H1 (cell line): ENCODE data around the gene CEBPA. TPM values are rescaled to one million over a fixed set of nuclear protein-coding genes. Genes with fewer than 3 reads are reported as not detected.

Experiments
- CTCF ChIA-PET: fragments of 300-600 bp; sonication (Branson Sonifier 250); formaldehyde crosslinking; loops from one replicate; lab custom pipeline; 2021; ENCODE audit not compliant: partially characterized antibody; lab: Charles Lee
- POLR2A ChIA-PET: fragments of 300-600 bp; sonication (Branson Sonifier 250); formaldehyde crosslinking; loops from one replicate; lab custom pipeline; 2021; ENCODE audit warnings: inconsistent platforms; ENCODE audit not compliant: partially characterized antibody; lab: Charles Lee
- DNase-seq, 2 experiments: peaks; one replicate each; pipeline versions ENCODE4 v3.0.0 to v3.0.0-alpha.2; 2010 to 2022; ENCODE audit warnings: low spot score in 2 of 2, low read depth in 1 of 2, mixed read lengths in 1 of 2
- FAIRE-seq: peaks from 2 replicates; lab custom pipeline; 2011; peaks lifted over from hg19 to GRCh38; lab: Jason Lieb, UNC
- H2AFZ ChIP-seq: 2 replicates; pipeline ENCODE4 v1.8.1; 2012; ENCODE audit warnings: low read length, inconsistent platforms
- H2AK5ac ChIP-seq: 2 replicates; pipeline ENCODE4 v1.6.1; 2013; ENCODE audit warnings: low read depth, low read length
- H2BK120ac ChIP-seq: replicated peaks from 2 replicates; pipeline ENCODE3; 2013; ENCODE audit warnings: low read depth, low read length, inconsistent platforms
- H2BK12ac ChIP-seq: 2 replicates; pipeline ENCODE4 v1.6.1; 2013; ENCODE audit warnings: low read depth, low read length
- H2BK15ac ChIP-seq: 2 replicates; pipeline ENCODE4 v1.6.1; 2013; ENCODE audit warnings: low read length
- H2BK20ac ChIP-seq: 2 replicates; pipeline ENCODE4 v1.6.1; 2013; ENCODE audit warnings: low read length
- H2BK5ac ChIP-seq: 2 replicates; pipeline ENCODE4 v1.6.1; 2013; ENCODE audit warnings: low read depth, low read length
- H3K14ac ChIP-seq: 2 replicates; pipeline ENCODE4 v1.6.1; 2013; ENCODE audit warnings: inconsistent platforms; ENCODE audit not compliant: insufficient read length
- H3K18ac ChIP-seq: 2 replicates; pipeline ENCODE4 v1.6.1; 2013; ENCODE audit warnings: low read length; ENCODE audit errors: extremely low read depth
- H3K23ac ChIP-seq: 2 replicates; pipeline ENCODE4 v1.6.1; 2013; ENCODE audit warnings: inconsistent platforms; ENCODE audit not compliant: insufficient read length
- H3K23me2 ChIP-seq: 2 replicates; pipeline ENCODE4 v1.6.1; 2013; ENCODE audit warnings: low read depth, low read length
- H3K27ac ChIP-seq: 2 replicates; pipeline ENCODE4 v1.6.1; 2011; ENCODE audit warnings: low read depth, low read length, inconsistent platforms
- H3K27me3 ChIP-seq, 4 experiments: replicated peaks in 1 of 4; 1 replicate in 1 of 4; 2 replicates in 3 of 4; pipeline versions ENCODE4 v1.6.1 to v1.8.1; 2011 to 2013; ENCODE audit warnings: low read length in 3 of 4, mild to moderate bottlenecking in 3 of 4, inconsistent platforms in 2 of 4, mixed read lengths in 2 of 4, moderate library complexity in 1 of 4; ENCODE audit not compliant: control insufficient read depth in 3 of 4, insufficient read depth in 3 of 4; ENCODE audit errors: extremely low read depth in 1 of 4
- H3K36me3 ChIP-seq, 4 experiments: 2 replicates each; pipeline versions ENCODE4 v1.6.1 to v1.8.1; 2011 to 2013; ENCODE audit warnings: mild to moderate bottlenecking in 4 of 4, low read length in 3 of 4, moderate library complexity in 2 of 4, control low read depth in 1 of 4, inconsistent platforms in 1 of 4; ENCODE audit not compliant: insufficient read depth in 4 of 4, control insufficient read depth in 2 of 4
- H3K4ac ChIP-seq: replicated peaks from 2 replicates; pipeline ENCODE3; 2013; ENCODE audit warnings: low read length, low read depth, mixed read lengths, inconsistent platforms; ENCODE audit not compliant: insufficient read length
- H3K4me1 ChIP-seq, 4 experiments: replicated peaks in 1 of 4; 1 replicate in 1 of 4; 2 replicates in 3 of 4; pipeline versions ENCODE4 v1.6.1 to v1.8.1; 2011 to 2013; ENCODE audit warnings: low read length in 3 of 4, inconsistent platforms in 2 of 4, mixed read lengths in 1 of 4; ENCODE audit not compliant: insufficient read depth in 4 of 4, control insufficient read depth in 3 of 4
- H3K4me2 ChIP-seq, 2 experiments: 2 replicates each; pipeline versions ENCODE4 v1.6.1 to v1.8.1; 2011 to 2013; ENCODE audit warnings: low read depth in 2 of 2, low read length in 2 of 2, control low read depth in 1 of 2, inconsistent platforms in 1 of 2, mild to moderate bottlenecking in 1 of 2; ENCODE audit not compliant: insufficient read depth in 1 of 2
- H3K4me3 ChIP-seq, 4 experiments: fragments of 200-600, 300-600 bp in 1 of 4; sonication (generic), shearing (Covaris generic), sonication (Bioruptor Twin) in 1 of 4; 2 replicates each; pipeline versions ENCODE4 v1.5.1 to v1.8.1; 2011 to 2016; ENCODE audit warnings: low read length in 4 of 4, low read depth in 3 of 4, control low read depth in 2 of 4, inconsistent platforms in 2 of 4, mild to moderate bottlenecking in 2 of 4, mixed read lengths in 1 of 4, moderate library complexity in 1 of 4; ENCODE audit not compliant: insufficient read depth in 2 of 4; ENCODE audit errors: extremely low read depth in 1 of 4
- H3K56ac ChIP-seq: replicated peaks from 2 replicates; pipeline ENCODE3; 2013; ENCODE audit warnings: low read depth, mild to moderate bottlenecking, mixed read lengths, low read length, inconsistent platforms; ENCODE audit not compliant: insufficient read length
- H3K79me1 ChIP-seq: 2 replicates; pipeline ENCODE4 v1.6.1; 2013; ENCODE audit warnings: low read depth, low read length, control low read depth
- H3K79me2 ChIP-seq, 2 experiments: 2 replicates each; pipeline versions ENCODE4 v1.6.1 to v1.8.1; 2012 to 2013; ENCODE audit warnings: low read length in 2 of 2, mild to moderate bottlenecking in 2 of 2, inconsistent platforms in 1 of 2; ENCODE audit not compliant: insufficient read depth in 2 of 2, control insufficient read depth in 1 of 2
- H3K9ac ChIP-seq, 4 experiments: replicated peaks in 1 of 4; 1 replicate in 1 of 4; 2 replicates in 3 of 4; pipeline versions ENCODE4 v1.6.1 to v1.8.1; 2011 to 2013; ENCODE audit warnings: low read depth in 3 of 4, low read length in 3 of 4, control low read depth in 2 of 4, mild to moderate bottlenecking in 2 of 4, moderate library complexity in 2 of 4, inconsistent platforms in 1 of 4; ENCODE audit errors: extremely low read depth in 1 of 4
- H3K9me3 ChIP-seq, 2 experiments: 2 replicates each; pipeline versions ENCODE4 v1.6.1 to v1.8.1; 2012 to 2013; ENCODE audit warnings: mild to moderate bottlenecking in 2 of 2, moderate library complexity in 2 of 2, control low read depth in 1 of 2, inconsistent platforms in 1 of 2, low read depth in 1 of 2, low read length in 1 of 2, mixed read lengths in 1 of 2; ENCODE audit not compliant: insufficient read depth in 2 of 2
- H4K20me1 ChIP-seq, 2 experiments: replicated peaks in 1 of 2; 2 replicates each; pipeline versions ENCODE3 to v1.8.1; 2011 to 2013; ENCODE audit warnings: inconsistent platforms in 2 of 2, low read length in 2 of 2, mild to moderate bottlenecking in 1 of 2; ENCODE audit not compliant: insufficient read depth in 2 of 2, control insufficient read depth in 1 of 2
- H4K5ac ChIP-seq: 2 replicates; pipeline ENCODE4 v1.6.1; 2013; ENCODE audit warnings: low read length, low read depth, mixed read lengths, inconsistent platforms; ENCODE audit not compliant: insufficient read length
- H4K8ac ChIP-seq: 2 replicates; pipeline ENCODE4 v1.8.0; 2013; ENCODE audit warnings: mild to moderate bottlenecking, moderate library complexity, low read length, inconsistent platforms; ENCODE audit not compliant: insufficient read depth; ENCODE audit errors: extremely low read depth
- H4K91ac ChIP-seq: replicated peaks from 2 replicates; pipeline ENCODE3; 2013; ENCODE audit warnings: low read length, mixed read lengths, inconsistent platforms; ENCODE audit not compliant: insufficient read length
- BRCA1 ChIP-seq: IDR thresholded peaks from 2 replicates; pipeline ENCODE4 v1.6.1; 2012; ENCODE audit warnings: low read depth, low read length, improper control_type of control experiment
- CTBP2 ChIP-seq: IDR thresholded peaks from 2 replicates; pipeline ENCODE4 v1.7.0; 2011; ENCODE audit warnings: borderline replicate concordance, mild to moderate bottlenecking, moderate library complexity, mixed read lengths, low read length; ENCODE audit not compliant: insufficient read depth, insufficient read length
- KDM4A ChIP-seq: IDR thresholded peaks from one replicate; pipeline ENCODE4 v1.7.1; 2012; ENCODE audit warnings: low read depth, mild to moderate bottlenecking, moderate library complexity, low read length, inconsistent platforms; ENCODE audit not compliant: severe bottlenecking
- SUZ12 ChIP-seq: fragments of 200-600 bp; sonication (generic); IDR thresholded peaks from 2 replicates; pipeline ENCODE4 v1.6.1; 2012; ENCODE audit warnings: mild to moderate bottlenecking, inconsistent platforms, low read length, moderate library complexity, mixed read lengths
- TBP ChIP-seq: IDR thresholded peaks from 2 replicates; pipeline ENCODE4 v1.6.1; 2011; ENCODE audit warnings: low read depth, low read length, improper control_type of control experiment
- WGBS, 2 experiments: shearing (Covaris generic) in 1 of 2; methylation state at CpG; one replicate each; pipeline versions ENCODE4 v1.1.6 to v1.1.7; 2013 to 2015; ENCODE audit warnings: low lambda C conversion rate in 2 of 2, mixed read lengths in 2 of 2, inconsistent platforms in 1 of 2, low coverage in 1 of 2, missing lambda C conversion rate in 1 of 2; ENCODE audit not compliant: insufficient replicate concordance in 2 of 2, insufficient coverage in 1 of 2, insufficient read length in 1 of 2; ENCODE audit errors: extremely low coverage in 1 of 2, missing lambda C conversion rate in 1 of 2; 5-methylcytosine and 5-hydroxymethylcytosine counted together
- polyA plus RNA-seq, 7 experiments: library from polyadenylated mRNA; depleted of rRNA in 3 of 7; stranded (reverse) in 5 of 7; unstranded in 2 of 7; fragments of >200 nt in 5 of 7; fragments of 200-250 nt in 2 of 7; gene quantifications; 1 replicate in 5 of 7; 2 replicates in 1 of 7; 4 replicates in 1 of 7; pipeline versions ENCODE4 v1.2.1 to v1.2.3, GENCODE V29; 2011 to 2013; ENCODE audit warnings: missing spikeins in 2 of 7, mixed read lengths in 2 of 7
- total RNA-seq: library from RNA; stranded (reverse); fragmentation: NEBNext Ultra II Directional; extraction: Animal tissue kit (Norgen Biotek cat#: 25700); gene quantifications from 2 replicates; pipeline ENCODE4 v1.2.1, GENCODE V29; 2021
- TF ChIP-seq, protein P1 (sequence below): IDR thresholded peaks from 2 replicates; pipeline ENCODE4 v1.6.1; 2011; ENCODE audit warnings: low read depth, mild to moderate bottlenecking, low read length; ENCODE audit not compliant: insufficient read depth
- TF ChIP-seq, protein P2 (sequence below): IDR thresholded peaks from 2 replicates; pipeline ENCODE4 v1.6.1; 2012; ENCODE audit warnings: inconsistent platforms

CEBPA gene
- total and polyA plus RNA-seq, 2 of the 8 experiments (the other 6 are each of a cell fraction or from before 2014, with no cell fraction given): 2.0 to 2.7 TPM

DNA sequence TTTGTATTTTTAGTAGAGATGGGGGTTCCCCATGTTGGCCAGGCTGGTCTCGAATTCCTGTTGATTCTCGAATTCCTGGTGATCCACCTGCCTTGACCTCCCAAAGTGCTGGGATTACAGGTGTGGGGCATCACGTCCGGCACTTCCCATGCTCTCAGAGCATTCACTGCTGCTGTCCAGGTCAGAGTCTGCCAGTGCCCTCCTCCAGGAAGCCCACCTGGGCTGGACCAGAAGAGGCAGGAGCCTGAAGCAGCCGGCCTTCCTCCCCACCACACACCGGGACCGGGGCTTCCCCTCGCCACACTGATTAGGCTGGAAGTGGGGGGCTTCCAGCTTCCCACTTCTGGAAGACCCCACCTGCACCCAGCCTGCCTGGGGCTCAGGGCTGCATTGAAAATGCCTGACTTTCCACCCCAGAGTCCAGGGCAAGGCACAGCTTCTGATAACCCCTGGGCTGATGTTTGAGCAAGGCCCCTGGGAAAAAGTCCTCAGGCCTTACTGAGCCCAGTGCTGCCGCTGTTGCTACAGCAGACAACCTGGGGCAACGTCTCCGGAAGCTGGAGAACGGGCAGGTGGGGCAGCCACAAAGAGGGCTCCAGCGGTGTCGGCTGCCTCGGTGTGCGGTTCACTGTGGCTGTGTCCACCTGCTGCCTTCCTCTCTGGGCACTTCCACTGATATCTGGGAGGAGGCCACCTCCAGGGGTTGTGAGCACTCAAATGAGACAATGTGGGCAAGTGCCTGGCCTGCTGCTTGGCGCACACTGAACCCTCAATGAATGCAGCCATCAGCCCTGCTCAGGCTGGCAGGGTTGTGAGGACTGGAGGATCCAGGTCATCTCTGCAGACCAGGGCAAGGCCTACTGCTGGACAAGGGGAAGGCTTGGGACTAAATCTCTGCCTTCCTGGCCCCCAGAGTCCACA lies 22.6 kb downstream of the CEBPA start:
- Histone ChIP-seq H3K14ac (no peak overlapping the region), H4K20me1 (no peaks in the 10 kb centered on the region), H3K23me2 (no peaks in the 10 kb centered on the region; the same call in 1 of the 2 replicates), H2BK15ac (peak overlapping the region; percentile 4; the same call in 1 of the 2 replicates), H3K79me1 (no peaks in the 10 kb centered on the region), H3K27me3 (no peaks in the 10 kb centered on the region), H3K23ac (no peak overlapping the region), H3K18ac (no peak overlapping the region), H3K79me2 (no peaks in the 10 kb centered on the region), H4K8ac (peak overlapping the region; percentile 80), H4K5ac (no peak overlapping the region), H3K4me1 (peaks cover 0 to 12% (median 3%) of the 10 kb centered on the region in 4 experiments; a peak in 5 of 7 replicates), H3K4me3 (no peak overlapping the region), H2AFZ (no peak overlapping the region), H2BK20ac (peak overlapping the region; percentile 5; the same call in 1 of the 2 replicates), H3K4me2 (no peak overlapping the region), H3K9ac (no peak overlapping the region), H3K9me3 (no peaks in the 10 kb centered on the region), H2BK12ac (peak overlapping the region; percentile 27; the same call in 1 of the 2 replicates), H4K91ac (peak overlapping the region; percentile 42), H2BK5ac (peak overlapping the region; percentile 78), H2AK5ac (no peak overlapping the region), H3K27ac (no peak overlapping the region), H3K4ac (no peak overlapping the region), H3K36me3 (no peaks in the 10 kb centered on the region), H2BK120ac (no peak overlapping the region), H3K56ac (no peak overlapping the region)
- WGBS, 2 experiments: 95% methylated on average over 17 of the region's 17 CpGs; no CpG with 5 or more reads in 1 of the 2 experiments
- CTCF ChIA-PET: interaction anchor here (0.9 to 2.4 kb wide), 7 partner anchors 12 to 126 kb away, joined by 3 to 7 read pairs (median 3); no protein-coding TSS in a partner anchor
- no peak for FAIRE-seq
- POLR2A ChIA-PET: interaction anchor here (0.6 to 1.2 kb wide), 3 partner anchors 17 to 93 kb away, joined by 3 to 4 read pairs (median 3); partner anchors contain the start of gene CEBPG
- no peak for DNase-seq
- TF ChIP-seq, protein P1, sequence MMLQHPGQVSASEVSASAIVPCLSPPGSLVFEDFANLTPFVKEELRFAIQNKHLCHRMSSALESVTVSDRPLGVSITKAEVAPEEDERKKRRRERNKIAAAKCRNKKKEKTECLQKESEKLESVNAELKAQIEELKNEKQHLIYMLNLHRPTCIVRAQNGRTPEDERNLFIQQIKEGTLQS: no peak
- TF ChIP-seq, protein P2, sequence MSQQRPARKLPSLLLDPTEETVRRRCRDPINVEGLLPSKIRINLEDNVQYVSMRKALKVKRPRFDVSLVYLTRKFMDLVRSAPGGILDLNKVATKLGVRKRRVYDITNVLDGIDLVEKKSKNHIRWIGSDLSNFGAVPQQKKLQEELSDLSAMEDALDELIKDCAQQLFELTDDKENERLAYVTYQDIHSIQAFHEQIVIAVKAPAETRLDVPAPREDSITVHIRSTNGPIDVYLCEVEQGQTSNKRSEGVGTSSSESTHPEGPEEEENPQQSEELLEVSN: no peak
- TF ChIP-seq TBP: no peak
- TF ChIP-seq BRCA1: no peak
- no peak for TF ChIP-seq SUZ12
- no peak for TF ChIP-seq CTBP2
- no peak for TF ChIP-seq KDM4A
